ENCODE measurements around the gene EFNA3. TPM values are rescaled to one million over a fixed set of nuclear protein-coding genes. Genes with fewer than 3 reads are reported as not detected.

EFNA3 gene
- total and polyA plus RNA-seq, 2 donors (not counting 3 experiments of a cell fraction or from before 2014, with no cell fraction given): 2.2 to 2.5 TPM

DNA sequence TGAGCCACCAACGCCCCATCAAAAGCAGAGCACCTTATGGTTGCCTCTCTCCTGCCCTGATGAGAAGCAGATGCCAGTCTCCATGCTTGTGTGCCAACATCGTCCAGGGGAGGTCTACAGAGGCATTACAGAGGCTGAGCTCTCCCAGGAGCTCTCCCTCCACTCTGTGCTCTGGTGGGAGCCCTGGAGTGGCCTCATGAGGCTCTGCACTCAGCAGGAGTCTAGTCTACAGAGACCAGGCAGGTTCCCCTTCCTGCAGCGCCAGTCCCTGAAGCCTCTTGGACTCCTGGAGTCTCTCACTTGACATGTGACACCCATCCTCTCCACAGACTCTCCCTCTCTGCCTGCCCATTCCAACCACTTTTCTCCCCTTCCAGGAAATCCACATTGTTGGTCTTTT lies 41.6 kb upstream of the EFNA3 start:
- CTCF ChIA-PET: interaction anchor here (0.7 to 3.2 kb wide), 4 partner anchors 8 to 48 kb away, joined by 3 to 20 read pairs (median 3); partner anchors contain the start of gene ADAM15
- Histone ChIP-seq H3K9me1 (replicated peaks; ENCODE audit: control insufficient read depth, extremely low read depth, insufficient read depth, low read length) (no peaks in the 10 kb centered on the region), H2AFZ (ENCODE audit: low read depth, low read length) (no peak overlapping the region), H3K4me1 (ENCODE audit: control insufficient read depth, extremely low read depth, insufficient read depth, low read length) (peaks cover 4% of the 10 kb centered on the region), H3K9ac (replicated peaks; ENCODE audit: extremely low read depth, insufficient read depth, low read length) (no peak overlapping the region), H3K79me2 (ENCODE audit: control insufficient read depth, insufficient read depth, low read length) (no peaks in the 10 kb centered on the region), H3K4me3 (replicated peaks in 1 of 3; ENCODE audit: insufficient read depth in 1 of 3, low read depth in 1 of 3, low read length in 3 of 3) (no peak overlapping the region), H4K20me1 (replicated peaks; ENCODE audit: control insufficient read depth, extremely low read depth, insufficient read depth, low read length) (no peaks in the 10 kb centered on the region), H3K27me3 (ENCODE audit: control insufficient read depth in 2 of 2, insufficient read depth in 2 of 2, low read length in 2 of 2) (peaks cover 0 to 5% of the 10 kb centered on the region in 2 experiments), H3K4me2 (ENCODE audit: insufficient read depth, low read length) (no peak overlapping the region), H3K27ac (ENCODE audit: insufficient read depth, low read depth, low read length) (no peak overlapping the region), H3K36me3 (ENCODE audit: control insufficient read depth in 2 of 2, extremely low read depth in 1 of 2, insufficient read depth in 2 of 2, low read length in 2 of 2) (no peaks in the 10 kb centered on the region), H3K9me3 (replicated peaks; ENCODE audit: control insufficient read depth, insufficient read depth, low read length) (no peaks in the 10 kb centered on the region)
- TF ChIP-seq, protein P1, sequence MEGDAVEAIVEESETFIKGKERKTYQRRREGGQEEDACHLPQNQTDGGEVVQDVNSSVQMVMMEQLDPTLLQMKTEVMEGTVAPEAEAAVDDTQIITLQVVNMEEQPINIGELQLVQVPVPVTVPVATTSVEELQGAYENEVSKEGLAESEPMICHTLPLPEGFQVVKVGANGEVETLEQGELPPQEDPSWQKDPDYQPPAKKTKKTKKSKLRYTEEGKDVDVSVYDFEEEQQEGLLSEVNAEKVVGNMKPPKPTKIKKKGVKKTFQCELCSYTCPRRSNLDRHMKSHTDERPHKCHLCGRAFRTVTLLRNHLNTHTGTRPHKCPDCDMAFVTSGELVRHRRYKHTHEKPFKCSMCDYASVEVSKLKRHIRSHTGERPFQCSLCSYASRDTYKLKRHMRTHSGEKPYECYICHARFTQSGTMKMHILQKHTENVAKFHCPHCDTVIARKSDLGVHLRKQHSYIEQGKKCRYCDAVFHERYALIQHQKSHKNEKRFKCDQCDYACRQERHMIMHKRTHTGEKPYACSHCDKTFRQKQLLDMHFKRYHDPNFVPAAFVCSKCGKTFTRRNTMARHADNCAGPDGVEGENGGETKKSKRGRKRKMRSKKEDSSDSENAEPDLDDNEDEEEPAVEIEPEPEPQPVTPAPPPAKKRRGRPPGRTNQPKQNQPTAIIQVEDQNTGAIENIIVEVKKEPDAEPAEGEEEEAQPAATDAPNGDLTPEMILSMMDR (IDR thresholded peaks at IDR 0.05; ENCODE audit: extremely low read depth in 1 of 2, insufficient read depth in 1 of 2, low read depth in 1 of 2, low read length in 2 of 2): no peak
- TF ChIP-seq POLR2A (IDR thresholded peaks at IDR 0.05; ENCODE audit: low read depth, low read length) (no peak), GATA2 (IDR thresholded peaks at IDR 0.05; ENCODE audit: insufficient read depth, insufficient read length, low read depth, low read length) (no peak)
- dilution Hi-C loops (cut with MboI; ENCODE audit: extremely low pct_ligation_motif_present, low sequenced_read_pairs) (no loop called here), intact Hi-C loops (cut with micrococcal nuclease) (no loop called here)
- POLR2A ChIA-PET: interaction anchor here (0.7 kb wide), 1 partner anchor 401 kb away, joined by 7 read pairs; no protein-coding TSS in a partner anchor
- BruUV-seq (replicated peaks): no TSS peak
- FAIRE-seq (no peak), DNase-seq (ENCODE audit: low read depth, low spot score) (no peak)

DNA sequence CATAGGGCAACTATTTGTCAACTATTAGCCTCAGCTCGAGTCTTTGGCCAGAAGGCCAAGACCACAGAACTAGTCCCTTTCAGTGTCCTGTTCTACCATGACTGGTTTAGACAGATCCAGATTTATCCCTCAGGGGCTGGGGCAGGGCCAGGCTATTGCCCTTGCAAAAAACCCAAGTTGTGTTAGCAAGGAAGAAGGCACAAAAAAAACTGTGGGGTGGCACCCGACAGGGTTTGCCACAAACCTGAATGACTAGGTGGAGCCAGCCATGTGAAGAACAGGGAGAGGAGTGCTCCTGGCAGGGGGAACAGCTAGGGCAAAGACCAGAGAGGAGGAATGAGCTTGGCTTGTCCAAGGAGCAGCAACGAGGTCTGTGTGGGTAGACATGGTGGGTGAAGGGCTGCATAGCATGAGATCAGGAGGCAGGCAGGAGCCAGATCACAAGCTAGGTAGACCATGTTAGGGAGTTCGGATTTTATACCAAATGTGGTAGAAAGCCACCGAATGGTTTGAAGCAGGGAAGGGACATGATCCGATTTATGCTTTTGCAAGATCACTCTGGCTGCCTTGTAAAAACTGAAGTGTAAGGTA lies 40.7 kb upstream of the EFNA3 start:
- DNase-seq (ENCODE audit: low read depth, low spot score) (no peak), FAIRE-seq (no peak)
- BruUV-seq (replicated peaks): no TSS peak
- Histone ChIP-seq H3K9ac (replicated peaks; ENCODE audit: extremely low read depth, insufficient read depth, low read length) (no peak overlapping the region), H4K20me1 (replicated peaks; ENCODE audit: control insufficient read depth, extremely low read depth, insufficient read depth, low read length) (no peaks in the 10 kb centered on the region), H3K79me2 (ENCODE audit: control insufficient read depth, insufficient read depth, low read length) (no peaks in the 10 kb centered on the region), H3K4me1 (ENCODE audit: control insufficient read depth, extremely low read depth, insufficient read depth, low read length) (peaks cover 4% of the 10 kb centered on the region), H3K4me2 (ENCODE audit: insufficient read depth, low read length) (no peak overlapping the region), H3K27me3 (ENCODE audit: control insufficient read depth in 2 of 2, insufficient read depth in 2 of 2, low read length in 2 of 2) (peaks cover 0 to 5% of the 10 kb centered on the region in 2 experiments), H2AFZ (ENCODE audit: low read depth, low read length) (no peak overlapping the region), H3K9me3 (replicated peaks; ENCODE audit: control insufficient read depth, insufficient read depth, low read length) (no peaks in the 10 kb centered on the region), H3K36me3 (ENCODE audit: control insufficient read depth in 2 of 2, extremely low read depth in 1 of 2, insufficient read depth in 2 of 2, low read length in 2 of 2) (no peaks in the 10 kb centered on the region), H3K9me1 (replicated peaks; ENCODE audit: control insufficient read depth, extremely low read depth, insufficient read depth, low read length) (no peaks in the 10 kb centered on the region), H3K4me3 (replicated peaks in 1 of 3; ENCODE audit: insufficient read depth in 1 of 3, low read depth in 1 of 3, low read length in 3 of 3) (no peak overlapping the region), H3K27ac (ENCODE audit: insufficient read depth, low read depth, low read length) (no peak overlapping the region)
- TF ChIP-seq, protein P1 (IDR thresholded peaks at IDR 0.05; ENCODE audit: extremely low read depth in 1 of 2, insufficient read depth in 1 of 2, low read depth in 1 of 2, low read length in 2 of 2): no peak
- no peak for TF ChIP-seq POLR2AphosphoS5 (IDR thresholded peaks at IDR 0.05; ENCODE audit: insufficient read depth, low read depth, low read length)
- no peak for TF ChIP-seq JUN (IDR thresholded peaks at IDR 0.05; ENCODE audit: borderline replicate concordance, insufficient read depth, insufficient read length, low read depth)
- no peak for TF ChIP-seq GATA2 (IDR thresholded peaks at IDR 0.05; ENCODE audit: insufficient read depth, insufficient read length, low read depth, low read length)
- TF ChIP-seq, protein P2, sequence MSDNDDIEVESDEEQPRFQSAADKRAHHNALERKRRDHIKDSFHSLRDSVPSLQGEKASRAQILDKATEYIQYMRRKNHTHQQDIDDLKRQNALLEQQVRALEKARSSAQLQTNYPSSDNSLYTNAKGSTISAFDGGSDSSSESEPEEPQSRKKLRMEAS (IDR thresholded peaks at IDR 0.05; ENCODE audit: insufficient read depth, insufficient read length): no peak
- TF ChIP-seq EZH2 (IDR thresholded peaks at IDR 0.05; ENCODE audit: borderline replicate concordance, low read depth, low read length, severe bottlenecking): no peak
- ChIA-PET CTCF (interaction anchor here (1.2 to 3.2 kb wide), 2 partner anchors 21 to 24 kb away, joined by 4 to 20 read pairs; no protein-coding TSS in a partner anchor), POLR2A (interaction anchor here (0.7 kb wide), 1 partner anchor 402 kb away, joined by 7 read pairs; no protein-coding TSS in a partner anchor)
- dilution Hi-C loops (cut with MboI; ENCODE audit: extremely low pct_ligation_motif_present, low sequenced_read_pairs) (no loop called here), intact Hi-C loops (cut with micrococcal nuclease) (no loop called here)

Measured in endothelial cell of umbilical vein (primary cell).